Measurements from ENCODE around the gene TRIM66.
"Not testable (repeated sequence)": the region's sequence is repeated elsewhere in the genome, so short reads cannot be mapped to it uniquely, and the experiment has no call there.

Gene TRIM66

GRCh38 chr11:8683115-8683807 lies 796 bp upstream of the TRIM66 start:
- Mint-ChIP-seq H3K9me3 (peaks cover 8% of the 10 kb centered on the region), H3K27ac (ENCODE audit: low read depth) (peak overlapping the region; percentile 96), H3K4me1 (peaks cover 54% of the 10 kb centered on the region), H3K4me3 (peak overlapping the region; percentile 93), H3K36me3 (ENCODE audit: insufficient read depth) (peaks cover 58% of the 10 kb centered on the region), H3K27me3 (no peaks in the 10 kb centered on the region)
- no peak for DNase-seq (ENCODE audit: low spot score in 2 of 2)
- peak; percentile 5 for ATAC-seq (replicated peaks; ENCODE audit: extremely low read depth, poor library complexity, severe bottlenecking)

GRCh38 chr11:8681837-8682302 lies 595 bp downstream of the TRIM66 start:
- Mint-ChIP-seq H3K36me3 (ENCODE audit: insufficient read depth) (peaks cover 58% of the 10 kb centered on the region), H3K9me3 (peaks cover 8% of the 10 kb centered on the region), H3K4me1 (peaks cover 47% of the 10 kb centered on the region), H3K4me3 (peak overlapping the region; percentile 93), H3K27ac (ENCODE audit: low read depth) (peak overlapping the region; percentile 96), H3K27me3 (no peaks in the 10 kb centered on the region)
- DNase-seq (ENCODE audit: low spot score in 2 of 2) (no peak), ATAC-seq (replicated peaks; ENCODE audit: extremely low read depth, poor library complexity, severe bottlenecking) (peak; percentile 4)

GRCh38 chr11:8679006-8679405 lies 3.5 kb downstream of the TRIM66 start:
- peaks cover 8% of the 10 kb centered on the region for H3K9me3 Mint-ChIP-seq
- peaks cover 36% of the 10 kb centered on the region for H3K36me3 Mint-ChIP-seq (ENCODE audit: insufficient read depth)
- ATAC-seq (replicated peaks; ENCODE audit: extremely low read depth, poor library complexity, severe bottlenecking), result no peak
- H3K27ac Mint-ChIP-seq (ENCODE audit: low read depth), result no peak overlapping the region
- H3K4me3 Mint-ChIP-seq, result no peak overlapping the region
- no peaks in the 10 kb centered on the region for H3K27me3 Mint-ChIP-seq
- peaks cover 30% of the 10 kb centered on the region for H3K4me1 Mint-ChIP-seq
- DNase-seq (ENCODE audit: low spot score in 2 of 2), result no peak

GRCh38 chr11:8676458-8676857 lies 6.0 kb downstream of the TRIM66 start:
- Mint-ChIP-seq H3K9me3 (peaks cover 8% of the 10 kb centered on the region), H3K27me3 (no peaks in the 10 kb centered on the region), H3K36me3 (ENCODE audit: insufficient read depth) (peaks cover 21% of the 10 kb centered on the region)

GRCh38 chr11:8674859-8675258 lies 7.6 kb downstream of the TRIM66 start:
- no peak overlapping the region for H3K27ac Mint-ChIP-seq (ENCODE audit: low read depth)
- no peak overlapping the region for H3K4me3 Mint-ChIP-seq
- ATAC-seq (replicated peaks; ENCODE audit: extremely low read depth, poor library complexity, severe bottlenecking), result no peak
- no peaks in the 10 kb centered on the region for H3K9me3 Mint-ChIP-seq
- no peak for DNase-seq (ENCODE audit: low spot score in 2 of 2)
- peaks cover 16% of the 10 kb centered on the region for H3K36me3 Mint-ChIP-seq (ENCODE audit: insufficient read depth)
- H3K4me1 Mint-ChIP-seq, result no peaks in the 10 kb centered on the region
- no peaks in the 10 kb centered on the region for H3K27me3 Mint-ChIP-seq

More at GRCh38 chr11:8676458-8676857, 6.0 kb downstream of the TRIM66 start:
- no peak overlapping the region for H3K4me3 Mint-ChIP-seq
- H3K27ac Mint-ChIP-seq (ENCODE audit: low read depth), result no peak overlapping the region
- DNase-seq (ENCODE audit: low spot score in 2 of 2) (no peak), ATAC-seq (replicated peaks; ENCODE audit: extremely low read depth, poor library complexity, severe bottlenecking) (no peak)
- H3K4me1 Mint-ChIP-seq, result peaks cover 14% of the 10 kb centered on the region

- ATAC-seq (replicated peaks; ENCODE audit: extremely low read depth, poor library complexity, severe bottlenecking) (no peak), DNase-seq (ENCODE audit: low spot score in 2 of 2) (no peak)
- no peaks in the 10 kb centered on the region for H3K27me3 Mint-ChIP-seq
- H3K4me1 Mint-ChIP-seq, result no peaks in the 10 kb centered on the region
- H3K27ac Mint-ChIP-seq (ENCODE audit: low read depth), result no peak overlapping the region
- peaks cover 20% of the 10 kb centered on the region for H3K36me3 Mint-ChIP-seq (ENCODE audit: insufficient read depth)
- H3K9me3 Mint-ChIP-seq, result no peaks in the 10 kb centered on the region
- H3K4me3 Mint-ChIP-seq, result no peak overlapping the region
These were observed 10.1 kb downstream of the TRIM66 start for GRCh38 chr11:8672346-8672745.

DNA sequence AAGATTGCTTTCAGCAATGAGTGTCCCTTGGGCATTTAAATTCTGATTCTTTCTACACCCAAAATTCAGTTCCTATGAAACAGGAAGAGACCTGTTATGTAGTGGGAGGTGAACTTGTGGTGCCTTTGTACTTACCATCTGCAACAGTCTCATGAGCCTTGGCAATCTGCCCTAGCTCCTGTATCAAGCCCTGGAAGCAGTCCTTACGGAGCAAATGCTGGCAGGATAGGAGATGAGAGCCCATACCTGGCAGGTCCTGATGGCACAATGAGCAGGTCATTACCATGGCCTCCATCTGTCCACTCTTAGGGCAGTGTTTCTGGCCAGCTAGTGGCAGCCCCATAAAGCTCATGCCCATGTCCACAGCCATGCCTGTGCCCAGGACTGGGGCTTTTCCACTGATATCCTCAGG lies 10.8 kb downstream of the TRIM66 start:
- Mint-ChIP-seq H3K36me3 (ENCODE audit: insufficient read depth) (peaks cover 19% of the 10 kb centered on the region), H3K9me3 (no peaks in the 10 kb centered on the region), H3K4me3 (no peak overlapping the region), H3K27me3 (no peaks in the 10 kb centered on the region), H3K27ac (ENCODE audit: low read depth) (no peak overlapping the region), H3K4me1 (no peaks in the 10 kb centered on the region)
- DNase-seq (ENCODE audit: low spot score in 2 of 2) (no peak), ATAC-seq (replicated peaks; ENCODE audit: extremely low read depth, poor library complexity, severe bottlenecking) (no peak)

DNA sequence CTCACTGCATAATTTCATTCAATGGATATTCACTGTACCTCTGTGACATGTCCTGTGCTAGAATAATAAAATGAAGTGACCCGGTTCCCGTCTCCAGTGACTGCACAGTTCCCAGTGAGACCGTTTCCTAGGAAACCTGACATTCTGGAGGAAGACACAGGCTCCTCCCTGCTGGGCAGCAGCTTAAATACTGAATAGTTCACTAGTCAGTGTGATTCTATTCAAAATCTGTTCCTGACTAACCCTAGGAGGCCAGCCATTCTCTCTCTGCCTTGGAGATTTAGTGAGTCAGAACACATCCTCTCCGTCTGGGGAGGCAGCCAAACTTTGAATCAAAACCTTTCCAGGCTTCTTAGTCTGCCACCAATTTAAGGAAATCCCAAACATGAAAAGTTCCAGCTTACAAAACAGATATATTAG lies 11.3 kb downstream of the TRIM66 start:
- Mint-ChIP-seq H3K27ac (ENCODE audit: low read depth) (no peak overlapping the region), H3K36me3 (ENCODE audit: insufficient read depth) (peaks cover 19% of the 10 kb centered on the region), H3K27me3 (no peaks in the 10 kb centered on the region), H3K4me1 (no peaks in the 10 kb centered on the region), H3K9me3 (no peaks in the 10 kb centered on the region), H3K4me3 (no peak overlapping the region)
- DNase-seq (ENCODE audit: low spot score in 2 of 2) (no peak), ATAC-seq (replicated peaks; ENCODE audit: extremely low read depth, poor library complexity, severe bottlenecking) (no peak)

GRCh38 chr11:8670081-8670480 lies 12.4 kb downstream of the TRIM66 start:
- H3K9me3 Mint-ChIP-seq; H3K4me1 Mint-ChIP-seq; H3K4me3 Mint-ChIP-seq; DNase-seq (ENCODE audit: low spot score in 2 of 2); ATAC-seq (replicated peaks; ENCODE audit: extremely low read depth, poor library complexity, severe bottlenecking); H3K27me3 Mint-ChIP-seq; H3K27ac Mint-ChIP-seq (ENCODE audit: low read depth): not testable (repeated sequence)
- H3K36me3 Mint-ChIP-seq (ENCODE audit: insufficient read depth), result peaks cover 20% of the 10 kb centered on the region

DNA sequence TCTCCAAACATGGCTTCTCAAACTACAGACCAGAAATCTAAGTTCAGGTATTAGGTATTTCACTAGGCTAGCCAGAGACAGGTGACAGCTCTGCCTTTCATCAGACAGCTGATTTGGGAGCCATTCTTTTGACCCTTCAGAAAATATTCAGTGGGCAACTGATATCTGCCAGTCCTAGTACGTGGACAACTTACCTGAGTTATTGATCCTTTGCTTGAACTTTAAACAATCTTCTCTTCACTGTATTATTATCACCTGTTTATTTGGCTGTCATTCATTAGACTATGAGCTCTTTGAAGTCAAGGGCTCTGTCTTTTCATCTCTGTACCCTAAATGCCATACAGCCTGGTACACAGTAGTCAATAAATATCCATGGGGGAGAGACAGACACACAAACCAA lies 17.2 kb downstream of the TRIM66 start:
- H3K4me1 Mint-ChIP-seq, result no peaks in the 10 kb centered on the region

DNA sequence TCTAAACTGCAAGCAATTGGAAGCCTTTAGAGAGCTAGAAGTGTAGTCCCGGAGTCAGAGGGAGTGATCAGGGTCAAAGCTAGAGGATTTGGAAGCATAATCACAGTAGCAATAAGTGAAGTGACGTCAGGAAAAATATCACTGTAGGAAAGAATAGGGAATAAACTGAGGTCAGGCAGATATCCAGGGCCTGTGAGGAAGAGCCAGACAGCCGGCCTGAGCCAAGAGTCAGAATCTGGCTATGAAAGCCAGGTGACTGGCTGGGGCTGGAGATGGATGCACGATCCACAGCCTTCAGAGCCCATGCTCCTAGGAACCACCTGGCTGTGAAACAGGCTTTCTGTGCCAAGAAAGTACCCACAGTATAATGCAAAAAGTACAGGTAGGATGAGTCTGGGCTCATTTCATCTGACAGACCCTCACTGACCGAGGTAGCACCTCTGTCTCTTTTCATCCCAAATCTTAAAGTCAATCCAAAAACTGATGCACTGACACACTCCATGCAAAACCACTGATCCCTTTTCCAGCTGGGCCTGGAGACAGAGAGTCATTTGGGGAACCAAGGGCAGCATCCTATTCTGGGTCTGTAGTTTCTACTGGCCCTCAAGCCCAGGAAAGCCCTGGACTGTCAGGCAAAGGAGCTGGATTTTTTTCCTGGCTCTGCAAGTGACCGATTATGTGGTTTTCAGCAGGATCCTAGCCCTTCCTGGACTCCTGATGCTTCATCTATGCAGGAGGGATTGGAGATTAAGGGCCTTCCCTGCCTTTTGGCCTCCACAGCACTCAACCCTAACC lies 21.3 kb downstream of the TRIM66 start:
- H3K27ac Mint-ChIP-seq (ENCODE audit: low read depth), result no peak overlapping the region
- ATAC-seq (replicated peaks; ENCODE audit: extremely low read depth, poor library complexity, severe bottlenecking) (no peak), DNase-seq (ENCODE audit: low spot score in 2 of 2) (no peak)
- no peaks in the 10 kb centered on the region for H3K27me3 Mint-ChIP-seq
- peaks cover 12% of the 10 kb centered on the region for H3K36me3 Mint-ChIP-seq (ENCODE audit: insufficient read depth)
- no peak overlapping the region for H3K4me3 Mint-ChIP-seq
- H3K4me1 Mint-ChIP-seq, result no peaks in the 10 kb centered on the region
- no peaks in the 10 kb centered on the region for H3K9me3 Mint-ChIP-seq

More for the DNA sequence above, 17.2 kb downstream of the TRIM66 start:
- Mint-ChIP-seq H3K27ac (ENCODE audit: low read depth) (no peak overlapping the region), H3K36me3 (ENCODE audit: insufficient read depth) (peaks cover 17% of the 10 kb centered on the region), H3K9me3 (no peaks in the 10 kb centered on the region), H3K27me3 (no peaks in the 10 kb centered on the region), H3K4me3 (no peak overlapping the region)
- ATAC-seq (replicated peaks; ENCODE audit: extremely low read depth, poor library complexity, severe bottlenecking) (no peak), DNase-seq (ENCODE audit: low spot score in 2 of 2) (no peak)

- no peaks in the 10 kb centered on the region for H3K4me1 Mint-ChIP-seq
- DNase-seq (ENCODE audit: low spot score in 2 of 2) (no peak), ATAC-seq (replicated peaks; ENCODE audit: extremely low read depth, poor library complexity, severe bottlenecking) (no peak)
- H3K27me3 Mint-ChIP-seq, result no peaks in the 10 kb centered on the region
- H3K9me3 Mint-ChIP-seq, result no peaks in the 10 kb centered on the region
- H3K27ac Mint-ChIP-seq (ENCODE audit: low read depth), result no peak overlapping the region
- H3K4me3 Mint-ChIP-seq, result no peak overlapping the region
- peaks cover 6% of the 10 kb centered on the region for H3K36me3 Mint-ChIP-seq (ENCODE audit: insufficient read depth)
These were observed 24.0 kb downstream of the TRIM66 start for GRCh38 chr11:8658321-8659057.
